ENCODE data around the gene PTBP3.
"Not testable (repeated sequence)": the region's sequence is repeated elsewhere in the genome, so short reads cannot be mapped to it uniquely, and the experiment has no call there.

The PTBP3 gene

DNA sequence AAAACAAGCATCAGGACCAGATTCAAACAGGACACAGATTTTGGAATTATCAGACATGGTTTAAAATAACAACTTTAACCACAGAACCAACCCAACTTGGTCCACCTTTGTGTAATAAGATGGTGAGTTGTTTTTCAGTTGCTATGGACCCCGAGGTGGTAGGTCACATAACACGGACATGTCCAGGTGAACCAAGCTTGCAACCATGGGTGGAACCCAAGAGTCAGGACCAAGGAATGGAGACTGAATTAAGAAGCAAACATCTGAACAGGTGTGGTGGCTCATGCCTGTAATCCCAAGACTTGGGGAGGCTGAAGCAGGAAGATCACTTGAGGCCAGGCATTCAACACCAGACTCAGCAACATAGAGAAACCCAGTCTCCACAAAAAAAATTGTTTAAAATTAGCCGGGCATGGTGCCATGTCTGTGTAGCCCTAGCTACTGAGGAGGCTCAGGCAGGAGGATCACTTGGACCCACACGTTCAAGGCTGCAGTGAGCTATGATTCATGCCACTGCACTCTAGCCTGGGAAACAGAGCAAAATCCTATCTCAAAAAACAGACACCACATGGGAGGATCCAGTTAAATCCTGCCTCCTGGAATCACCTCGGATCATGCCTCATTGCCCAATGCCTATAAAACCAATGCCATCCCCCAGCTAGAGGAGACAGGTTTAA lies 10.6 kb downstream of the PTBP3 start:
- no peak for DNase-seq

DNA sequence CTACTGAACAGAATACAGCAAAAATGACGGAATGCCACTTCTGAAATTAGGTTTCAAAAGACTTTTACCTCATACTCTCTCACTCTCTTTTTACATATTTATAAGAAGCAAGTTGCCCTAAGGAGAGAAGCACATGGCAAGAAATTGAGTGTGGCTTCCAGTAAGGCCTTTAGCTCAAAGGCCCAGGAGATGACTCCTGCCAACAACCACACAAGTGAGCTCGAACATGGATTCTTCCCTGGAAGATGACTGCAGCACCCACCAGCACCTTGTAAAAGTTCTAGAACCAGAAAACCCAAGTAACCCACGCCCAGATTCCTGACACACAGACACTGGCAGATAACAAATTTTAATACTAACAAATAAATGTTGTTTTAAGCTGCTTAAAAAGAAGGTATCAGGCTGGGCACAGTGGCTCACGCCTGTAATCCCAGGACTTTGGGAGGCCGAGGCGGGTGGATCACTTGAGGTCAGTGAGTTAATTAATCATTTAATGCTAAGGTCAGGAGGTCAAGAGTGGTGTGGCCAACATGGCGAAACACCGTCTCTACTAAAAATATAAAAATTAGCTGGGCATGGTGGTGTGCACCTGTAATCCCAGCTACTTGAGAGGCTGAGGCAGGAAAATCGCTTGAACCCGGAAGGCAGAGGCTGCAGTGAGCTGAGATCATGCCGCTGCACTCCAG lies 17.0 kb downstream of the PTBP3 start:
- DNase-seq = no peak

DNA sequence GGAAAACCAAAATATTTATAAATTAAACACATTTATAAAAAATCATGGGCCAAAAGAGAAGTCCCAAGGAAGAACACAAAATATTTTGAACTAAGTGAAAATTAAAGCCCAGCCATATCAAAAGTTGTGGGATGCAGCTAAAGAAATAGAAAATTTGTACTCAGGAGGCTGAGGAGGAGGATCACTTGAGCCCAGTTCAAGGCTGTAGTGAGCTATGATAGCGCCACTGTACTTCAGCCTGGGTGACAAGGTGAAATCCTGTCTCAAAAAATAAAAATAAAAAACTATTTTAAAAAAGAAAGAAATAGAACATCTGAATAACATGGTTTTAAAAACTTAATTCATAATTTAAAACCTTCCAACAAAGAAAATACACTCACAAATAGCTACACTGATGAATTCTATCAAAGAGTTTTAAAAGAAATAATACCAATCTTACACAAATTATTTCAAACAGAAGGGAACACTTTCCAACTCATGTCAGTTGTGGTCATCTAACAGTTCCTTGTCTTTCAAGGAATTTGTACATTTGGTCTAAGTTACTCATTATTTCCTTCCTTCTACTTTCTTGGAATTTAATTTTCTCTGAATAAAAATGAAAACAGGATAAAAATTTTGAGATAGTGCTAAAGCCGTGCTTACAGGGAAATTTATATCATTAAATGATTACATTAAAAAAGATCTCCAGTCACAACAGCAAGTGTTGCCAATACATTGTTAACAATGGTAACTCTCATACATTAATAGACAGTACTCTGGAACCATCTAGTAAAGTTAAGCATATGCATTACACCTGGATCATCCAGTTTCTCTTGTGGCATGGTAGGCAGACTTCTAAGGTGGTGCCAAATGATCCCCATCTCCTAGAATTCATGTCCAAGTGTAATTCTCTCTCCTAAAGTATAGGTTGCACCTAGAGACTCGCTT lies 17.8 kb downstream of the PTBP3 start:
- no peak for DNase-seq

DNA sequence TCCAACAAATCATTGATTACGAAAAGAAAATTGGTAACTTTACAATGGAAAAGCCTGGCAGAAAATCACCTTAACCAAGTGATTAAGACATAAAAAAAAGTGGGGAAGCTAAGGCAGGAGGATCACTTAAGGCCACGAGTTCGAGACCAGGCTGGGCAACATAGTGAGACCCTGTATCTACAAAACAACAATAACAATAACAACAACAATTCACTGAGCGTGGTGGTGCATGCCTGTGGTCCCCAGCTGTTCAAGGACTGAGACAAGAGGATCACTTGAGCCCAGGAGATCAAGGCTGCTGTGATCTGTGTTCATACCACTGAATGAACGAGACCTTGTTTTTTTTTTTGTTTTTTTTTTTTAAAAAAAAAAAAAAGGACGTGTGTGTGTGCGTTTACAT lies 21.3 kb downstream of the PTBP3 start:
- DNase-seq = no peak

DNA sequence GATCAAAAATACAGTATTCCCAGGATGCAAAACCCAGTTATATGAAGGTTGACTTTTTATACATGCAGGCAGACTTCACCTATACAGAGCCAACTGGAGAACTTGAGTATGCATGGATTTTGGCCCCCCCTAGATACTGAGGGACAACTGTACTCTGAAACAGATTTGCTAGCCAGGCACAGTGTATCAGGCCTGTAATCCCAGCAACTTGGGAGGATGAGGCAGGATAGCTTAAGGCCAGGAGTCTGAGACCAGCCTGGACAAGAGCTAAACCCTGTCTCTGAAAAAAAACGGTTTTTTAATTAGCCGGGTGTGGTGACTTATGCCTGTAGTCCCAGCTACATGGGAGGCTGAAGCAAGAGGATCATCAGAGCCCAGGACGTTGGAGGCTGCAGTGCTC lies 21.9 kb downstream of the PTBP3 start:
- DNase-seq = no peak

DNA sequence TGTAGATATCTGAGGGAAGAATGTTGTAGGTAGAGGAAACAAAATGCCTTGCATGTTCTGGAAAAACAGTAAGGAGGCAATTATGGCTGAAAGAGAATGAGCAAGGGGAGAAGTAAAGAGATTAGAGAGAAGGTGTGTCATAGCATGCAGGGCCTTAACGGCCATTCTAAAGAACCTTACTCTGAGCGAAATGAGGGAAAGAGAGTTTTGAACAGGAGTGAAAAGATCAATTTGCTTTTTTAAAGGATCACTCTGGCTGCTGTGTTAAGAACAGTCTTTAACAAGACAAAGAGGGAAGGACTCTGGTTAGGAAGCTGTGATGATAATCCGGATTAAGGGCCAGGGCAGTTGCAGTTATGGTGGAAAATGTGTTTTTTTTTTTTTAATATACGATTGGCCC lies 22.6 kb downstream of the PTBP3 start:
- no peak for DNase-seq

DNA sequence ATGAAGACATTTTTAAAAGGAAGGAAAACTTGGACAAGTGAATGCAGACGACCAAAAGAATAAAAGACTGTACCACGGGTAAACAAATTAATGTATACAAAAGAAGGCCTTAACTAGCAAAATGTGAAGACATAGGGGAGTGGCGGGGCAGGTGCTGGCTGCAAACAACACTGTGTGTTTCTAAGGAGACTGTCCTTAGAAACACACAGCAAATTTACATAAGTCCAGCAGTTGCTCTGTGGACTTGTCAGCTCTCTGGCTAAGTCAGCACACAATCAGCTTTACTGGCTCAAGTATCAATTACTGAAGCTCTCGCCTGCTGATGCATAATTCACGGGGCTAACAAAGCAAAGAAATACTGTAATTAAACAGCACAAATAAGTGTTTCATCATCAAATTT lies 24.8 kb downstream of the PTBP3 start:
- no peak for DNase-seq

DNA sequence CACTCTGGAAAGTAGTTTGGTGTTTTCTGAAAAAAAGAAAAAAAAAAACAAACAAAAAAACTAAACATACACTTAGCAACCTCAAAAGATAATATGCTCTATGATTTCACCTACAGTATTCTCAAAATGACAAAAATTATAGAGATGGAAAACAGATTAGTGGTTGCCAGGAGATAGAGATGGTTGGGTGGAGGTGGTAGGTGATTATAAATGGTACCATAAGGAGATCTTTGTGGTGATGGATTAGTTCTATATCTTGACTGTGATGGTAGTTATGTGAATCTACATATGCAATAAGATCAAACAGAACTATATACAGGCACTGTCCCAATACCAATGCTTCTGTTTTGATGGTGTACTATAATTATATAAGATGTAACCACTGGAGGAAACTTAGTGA lies 32.0 kb downstream of the PTBP3 start:
- DNase-seq = no peak

DNA sequence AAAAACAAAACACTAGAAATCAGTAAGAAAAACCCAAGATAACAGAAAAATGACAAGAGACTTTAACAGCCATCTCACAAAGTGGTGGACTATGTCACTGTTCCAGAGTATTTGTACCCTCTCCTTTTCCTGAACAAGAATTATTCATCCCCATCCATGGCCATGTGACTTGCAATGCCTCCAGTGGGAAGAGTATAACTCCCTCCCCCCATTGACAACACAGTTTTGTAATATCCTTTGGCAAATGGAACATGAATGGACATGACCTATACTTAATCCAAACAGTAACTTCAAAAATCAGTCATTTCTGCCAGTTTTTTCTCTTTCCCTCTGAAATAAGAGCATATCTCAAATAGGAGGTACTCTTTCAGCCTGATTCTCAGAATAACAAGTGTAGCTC lies 33.9 kb downstream of the PTBP3 start:
- no peak for DNase-seq

DNA sequence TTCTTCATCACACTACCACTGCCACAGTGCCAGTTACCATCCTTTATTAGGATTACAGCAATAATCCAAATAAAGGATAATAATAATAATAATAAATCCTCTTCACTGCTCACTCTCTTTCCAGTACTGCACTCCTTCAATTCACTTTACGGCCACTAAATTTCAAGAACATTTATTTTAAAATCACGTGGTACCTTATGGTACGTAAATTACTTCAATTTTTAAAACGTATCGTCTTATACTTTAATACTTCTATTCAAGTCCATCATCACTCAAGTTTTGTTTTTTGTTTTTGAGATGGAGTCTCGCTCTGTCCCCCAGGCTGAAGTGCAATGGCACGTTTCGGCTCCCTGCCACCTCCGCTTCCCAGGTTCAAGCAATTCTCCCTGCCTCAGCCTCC lies 36.5 kb downstream of the PTBP3 start:
- no peak for DNase-seq

DNA sequence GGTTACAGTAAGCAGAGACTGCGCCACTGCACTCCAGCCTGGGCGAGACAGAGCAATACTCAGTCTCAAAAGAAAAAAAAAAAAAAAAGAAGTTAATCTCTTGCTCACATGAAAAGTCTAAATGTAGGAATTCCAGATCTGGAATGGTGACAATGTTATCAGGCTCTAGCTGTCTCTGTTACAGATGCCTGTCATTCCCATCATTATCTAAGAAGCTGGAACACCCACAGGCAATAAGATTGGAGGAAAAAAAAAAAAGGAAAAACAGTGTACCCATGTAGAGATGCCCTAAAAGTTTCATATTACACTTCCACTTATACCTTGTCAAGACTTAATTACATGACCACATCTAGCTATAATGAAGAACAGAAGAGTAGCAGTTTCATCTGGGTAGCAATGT lies 38.2 kb downstream of the PTBP3 start:
- DNase-seq = no peak

DNA sequence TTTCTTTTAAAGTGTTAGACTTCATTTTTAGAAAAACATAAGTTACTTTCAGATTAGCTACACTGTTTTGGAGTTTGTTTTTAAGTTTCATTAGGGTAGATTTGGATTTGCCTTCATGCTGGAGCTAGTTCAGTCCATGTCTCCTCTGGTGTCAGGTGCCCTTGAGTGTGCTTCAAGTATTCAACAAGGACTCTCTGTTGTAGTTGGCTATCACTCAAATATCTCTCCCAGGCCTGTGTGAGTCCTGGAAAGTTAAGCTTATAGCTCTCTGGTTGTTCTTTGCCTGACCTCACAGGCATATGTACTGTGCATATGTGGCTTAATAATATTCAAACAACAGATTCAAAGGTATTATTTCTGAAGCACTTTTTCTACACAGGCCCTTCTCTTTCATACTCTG lies 45.4 kb downstream of the PTBP3 start:
- no peak for DNase-seq

DNA sequence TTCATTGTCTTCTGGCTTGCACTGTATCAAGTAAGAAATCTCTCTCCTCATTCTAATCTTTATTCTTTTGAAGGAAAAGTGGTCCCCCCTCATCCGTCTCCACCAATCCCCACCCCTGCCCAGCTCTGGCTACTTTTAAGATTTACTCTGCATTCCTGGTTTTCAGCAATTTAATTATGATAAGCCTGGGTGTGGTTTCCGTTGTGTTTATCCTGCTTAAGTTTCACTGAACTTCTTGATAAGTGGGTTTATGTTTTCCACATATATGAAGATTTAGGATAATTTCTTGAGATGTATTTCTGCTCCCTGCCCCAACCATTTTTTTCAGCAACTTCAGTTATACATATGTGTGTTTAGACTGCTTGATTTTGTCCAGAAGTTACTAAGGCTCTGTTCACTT lies 46.5 kb downstream of the PTBP3 start:
- DNase-seq = no peak

DNA sequence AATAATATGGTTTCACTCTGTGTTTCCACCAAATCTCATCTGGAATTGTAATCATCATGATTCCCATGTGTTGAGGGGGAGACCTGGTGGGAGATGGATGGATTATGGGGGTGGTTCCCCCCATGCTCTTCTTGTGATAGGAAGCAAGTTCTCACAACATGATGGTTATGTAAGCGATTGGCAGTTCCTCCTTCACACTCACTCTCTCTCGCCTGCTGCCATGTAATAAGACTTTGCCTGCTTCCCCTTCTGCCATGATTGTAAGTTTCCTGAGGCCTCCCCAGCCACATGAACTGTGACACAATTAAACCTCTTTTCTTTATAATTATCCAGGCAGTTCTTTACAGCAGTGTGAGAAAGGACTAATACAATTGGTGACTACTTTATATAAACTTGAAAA lies 48.4 kb downstream of the PTBP3 start:
- DNase-seq = no peak

DNA sequence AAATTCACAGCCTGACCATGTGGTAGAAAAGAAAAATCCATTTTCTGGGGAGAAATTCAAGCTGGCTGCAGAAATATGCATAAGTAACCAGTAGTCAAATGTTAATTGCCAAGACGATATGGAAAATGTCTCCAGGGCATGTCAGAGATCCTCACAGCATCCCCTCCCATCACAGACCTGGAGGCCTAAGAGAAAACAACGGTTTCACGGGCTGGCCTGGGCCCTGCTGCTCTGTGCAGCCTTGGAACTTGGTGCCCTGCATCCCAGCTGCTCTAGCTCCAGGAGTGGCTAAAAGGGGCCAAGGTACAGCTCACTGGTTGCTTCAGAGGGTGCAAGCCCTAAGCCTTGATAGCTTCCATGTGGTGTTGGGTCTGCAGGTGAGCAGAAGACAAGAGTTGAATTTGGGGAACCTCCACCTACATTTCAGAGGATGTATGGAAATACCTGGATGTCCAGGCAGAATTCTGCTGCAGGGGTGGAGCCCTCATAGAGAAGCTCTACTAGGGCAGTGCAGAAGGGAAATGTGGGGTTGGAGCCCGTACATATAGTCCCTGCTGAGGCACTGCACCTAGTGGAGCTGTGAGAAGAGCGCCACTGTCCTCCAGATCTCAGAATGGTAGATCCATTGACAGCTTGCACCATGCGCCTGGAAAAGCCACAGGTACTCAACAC lies 49.7 kb downstream of the PTBP3 start:
- no peak for DNase-seq

DNA sequence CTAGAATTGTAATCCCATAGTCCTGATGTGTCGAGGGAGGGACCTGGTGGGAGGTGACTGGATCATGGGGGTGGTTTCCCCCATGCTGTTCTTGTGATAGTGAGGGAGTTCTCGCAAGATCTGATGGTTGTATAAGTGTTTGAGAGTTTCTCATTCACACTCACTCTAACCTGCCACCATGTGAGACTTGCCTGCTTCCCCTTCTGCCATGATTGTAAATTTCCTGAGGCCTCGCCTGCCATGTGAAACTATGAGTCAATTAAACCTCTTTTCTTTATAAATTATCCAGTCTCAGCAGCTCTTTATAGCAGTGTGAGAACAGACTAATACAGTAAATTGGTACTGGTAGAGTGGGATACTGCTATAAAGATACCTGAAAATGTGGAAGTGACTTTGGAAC lies 50.6 kb downstream of the PTBP3 start:
- DNase-seq = not testable (repeated sequence)

DNA sequence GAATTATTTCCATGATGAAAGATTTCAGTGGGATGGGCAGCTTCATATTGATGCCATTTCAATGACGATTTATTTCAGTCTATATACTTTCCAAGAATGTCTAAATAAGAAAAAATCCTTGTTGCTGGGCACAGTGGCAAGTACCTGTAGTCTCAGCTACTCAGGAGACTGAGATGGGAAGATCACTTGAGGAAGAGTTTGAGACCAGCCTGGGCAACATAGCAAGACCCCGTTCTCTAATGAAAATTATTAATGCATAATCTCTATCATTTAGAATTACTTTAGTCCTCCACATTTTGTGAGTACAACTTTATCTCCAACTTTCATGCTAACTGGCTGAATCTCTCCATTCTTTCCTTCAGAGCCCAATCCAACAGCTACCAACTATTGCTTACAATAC lies 52.5 kb downstream of the PTBP3 start:
- DNase-seq = no peak

DNA sequence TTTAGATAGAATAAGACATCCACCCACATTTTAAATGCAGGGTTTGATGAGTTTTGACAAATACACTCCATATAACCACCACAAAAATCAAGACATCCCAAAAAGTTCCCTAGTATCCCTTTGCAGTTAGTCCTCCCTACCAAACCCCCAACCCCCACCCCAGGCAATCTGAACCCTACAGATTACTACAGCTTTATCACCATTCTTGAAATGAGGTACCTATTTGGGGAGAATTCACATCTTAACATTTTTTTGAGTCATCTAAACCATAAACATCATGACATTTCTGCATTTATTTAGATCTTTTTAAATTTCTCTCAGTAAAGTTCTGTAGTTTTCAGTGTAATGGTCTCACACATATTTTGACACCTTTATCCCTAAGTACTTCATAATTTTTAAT lies 53.9 kb downstream of the PTBP3 start:
- DNase-seq = no peak

DNA sequence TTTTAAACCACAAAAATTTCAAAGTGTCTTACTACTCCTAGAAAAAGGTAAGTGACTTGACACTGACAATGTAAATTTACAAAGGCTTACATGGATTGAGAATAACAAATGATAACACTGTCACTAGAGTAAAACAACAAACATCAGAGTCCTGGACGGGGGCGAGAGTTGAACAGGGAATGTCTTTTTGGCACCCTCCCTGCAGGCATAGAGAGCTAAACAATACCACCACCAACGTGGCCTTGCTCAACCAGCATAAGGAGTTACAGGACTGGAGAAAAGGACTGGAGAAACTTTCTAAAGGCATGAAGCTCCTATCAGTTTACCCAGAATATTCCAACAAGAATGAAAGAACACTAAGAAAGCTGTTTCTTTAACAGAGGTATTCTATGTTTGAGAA lies 55.3 kb downstream of the PTBP3 start:
- DNase-seq = no peak

DNA sequence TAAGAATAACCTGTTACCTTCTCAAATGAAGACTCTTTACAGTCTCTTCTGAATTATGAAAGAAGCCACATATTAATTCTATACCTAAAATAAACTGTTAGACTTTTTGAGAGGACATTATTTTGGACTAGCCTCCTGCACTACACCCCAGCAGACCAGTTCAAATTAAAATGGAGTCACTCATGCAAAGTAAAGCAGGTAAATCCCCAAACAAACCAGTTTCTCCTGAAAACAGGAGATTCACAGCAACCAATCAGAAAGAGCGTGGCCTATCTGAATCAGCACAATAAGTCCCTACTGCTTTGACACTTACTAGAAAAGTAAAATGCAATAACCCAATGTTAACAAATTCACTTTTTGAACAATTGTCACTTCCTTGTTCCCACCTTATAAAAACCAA lies 58.8 kb downstream of the PTBP3 start:
- no peak for DNase-seq

DNA sequence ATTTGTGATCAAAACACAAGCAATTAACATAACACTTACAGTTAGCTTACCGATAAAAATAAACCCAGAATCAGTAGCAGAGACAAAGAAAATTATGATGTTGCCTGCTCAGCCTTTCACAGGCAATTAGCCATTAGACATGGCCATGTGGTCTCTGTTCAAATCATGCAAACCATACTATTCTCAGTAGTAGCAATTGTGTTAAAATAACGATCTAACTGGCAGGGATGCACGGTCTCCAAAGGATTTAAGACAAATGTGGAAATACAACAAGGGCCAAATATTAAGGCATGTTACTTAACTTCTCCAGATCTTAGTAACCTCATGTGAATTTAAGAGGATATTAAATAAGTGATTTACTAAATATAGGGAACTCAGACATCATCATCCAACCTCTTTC lies 59.5 kb downstream of the PTBP3 start:
- DNase-seq = no peak

DNA sequence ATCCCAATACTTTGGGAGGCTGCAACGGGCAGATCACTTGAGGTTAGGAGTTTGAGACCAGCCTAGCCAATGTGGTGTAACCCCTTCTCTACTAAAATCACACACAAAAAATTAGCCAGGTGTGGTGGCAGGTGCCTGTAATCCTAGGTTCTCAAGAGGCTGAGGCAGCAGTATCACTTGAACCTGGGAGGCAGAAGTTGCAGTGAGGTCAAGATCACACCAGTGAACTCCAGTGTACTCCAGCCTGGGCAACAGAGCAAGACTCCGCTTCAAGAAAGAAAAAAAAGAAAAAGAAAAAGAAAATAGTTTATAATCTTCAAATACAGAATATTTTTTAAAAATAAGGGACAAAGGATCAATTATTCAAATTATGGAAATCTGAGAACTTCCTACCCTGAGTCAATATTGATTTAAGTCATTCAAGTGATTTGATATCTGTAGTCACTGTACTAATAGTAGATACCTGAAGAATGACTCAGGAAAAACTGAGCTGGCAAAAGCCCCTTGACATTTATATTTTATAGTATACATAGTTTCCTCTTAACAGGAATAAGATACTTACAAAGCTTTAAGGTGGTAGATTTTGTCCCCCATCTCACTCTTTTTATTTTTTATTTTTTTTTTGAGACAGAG lies 61.8 kb downstream of the PTBP3 start:
- DNase-seq = no peak

DNA sequence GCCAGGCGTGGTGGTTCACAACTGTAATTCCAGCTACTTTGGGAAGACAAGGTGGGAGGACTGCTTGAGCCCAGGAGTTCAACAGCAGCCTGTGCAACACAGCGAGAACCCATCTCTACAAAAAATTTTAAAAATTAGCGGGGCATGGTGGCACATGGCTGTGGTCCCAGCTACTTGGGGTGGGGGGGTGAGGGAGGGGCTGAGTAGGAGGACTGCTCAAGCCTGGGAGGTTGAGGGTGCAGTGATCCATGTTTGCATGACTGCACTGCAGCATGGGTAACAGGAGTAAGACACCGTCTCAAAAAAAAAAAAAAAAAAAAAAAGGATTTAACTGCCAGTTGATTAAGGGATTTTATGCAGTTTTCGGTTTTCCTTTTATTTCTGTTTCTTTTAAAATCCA lies 65.0 kb downstream of the PTBP3 start:
- no peak for DNase-seq
